Psoas muscle (tissue), 8 donors: Measurements from ENCODE around the gene FRS2. TPM values are rescaled to one million over a fixed set of nuclear protein-coding genes. Genes with fewer than 3 reads are reported as not detected.

Experiments
- ATAC-seq, 4 donors: fragments of 200-7000 bp; cut with Tn5 transposase; one replicate each; pipeline ENCODE4 v1.9.1; 2020; ENCODE audit warnings: moderate library complexity in 3 of 4, mild to moderate bottlenecking in 2 of 4
- DNase-seq, 2 donors: peaks; one replicate each; pipeline ENCODE4 v3.0.0-alpha.2; 2020
- H3K27ac ChIP-seq: fragments of 200-600 bp; one replicate; pipeline ENCODE4 v1.8.0; 2022
- H3K27me3 ChIP-seq, 3 donors: fragments of 200-600 bp in 1 of 3; one replicate each; pipeline versions ENCODE4 v1.6.1 to v1.8.0; 2013 to 2022; ENCODE audit warnings: low read length in 2 of 3, mild to moderate bottlenecking in 2 of 3, moderate library complexity in 1 of 3; ENCODE audit not compliant: insufficient read depth in 3 of 3
- H3K36me3 ChIP-seq, 2 donors: fragments of 200-600 bp in 1 of 2; one replicate each; pipeline versions ENCODE4 v1.6.1 to v1.8.0; 2013 to 2022; ENCODE audit warnings: low read depth in 1 of 2, mild to moderate bottlenecking in 1 of 2, moderate library complexity in 1 of 2; ENCODE audit not compliant: insufficient read depth in 1 of 2
- H3K4me1 ChIP-seq: fragments of 200-600 bp; one replicate; pipeline ENCODE4 v1.8.0; 2022
- H3K4me3 ChIP-seq: fragments of 200-600 bp; one replicate; pipeline ENCODE4 v1.8.0; 2022; ENCODE audit warnings: mild to moderate bottlenecking
- H3K9me3 ChIP-seq: fragments of 200-600 bp; one replicate; pipeline ENCODE4 v1.8.0; 2022
- WGBS, 3 donors: extraction: QIAGEN DNeasy Blood & Tissue Kit; methylation state at CpG; one replicate each; pipeline versions ENCODE4 v1.1.6 to v1.1.7; 2013; 5-methylcytosine and 5-hydroxymethylcytosine counted together
- intact Hi-C, 2 donors: fragments of 100-400 bp; cut with DNase I; formaldehyde crosslinking; loops; one replicate each; pipeline versions ENCODE4 v1.11.0 to v1.14.2; 2022
- polyA plus RNA-seq, 3 donors: library from polyadenylated mRNA; stranded (reverse); fragments of 200-250 nt; gene quantifications; one replicate each; pipeline ENCODE4 v1.2.3, GENCODE V29; 2013
- total RNA-seq, 4 donors: library from RNA; stranded (reverse); fragmentation: NEBNext Ultra II Directional in 2 of 4; extraction: Animal tissue kit (Norgen Biotek cat#: 25700) in 2 of 4; gene quantifications; one replicate each; pipeline versions ENCODE4 v1.2.1 to v1.2.4, GENCODE V29; 2021 to 2023
- TF ChIP-seq, protein P1 (sequence below): fragments of 200-600 bp; IDR thresholded peaks from one replicate; pipeline ENCODE4 v1.8.0; 2022; ENCODE audit warnings: antibody characterized with exemption
- donor health status: healthy with polysubstance abuse.
- donor health status: DM: no; HTN: no; CAD: no; lungs with moderate emphysema.
- donor health status: Bipolar disorder and iron deficiency.
- donor health status: healthy.
- donor health status: DM: yes; HTN: yes; CAD: no.
- donor health status: DM: no; HTN: no; CAD: no.
- donor health status: DM: no; HTN: no; CAD: no.
- donor health status: DM: yes; HTN: yes; CAD: no.

The FRS2 gene
- total and polyA plus RNA-seq, 7 donors, result 3.6 to 18.9 (median 13.1) TPM

DNA sequence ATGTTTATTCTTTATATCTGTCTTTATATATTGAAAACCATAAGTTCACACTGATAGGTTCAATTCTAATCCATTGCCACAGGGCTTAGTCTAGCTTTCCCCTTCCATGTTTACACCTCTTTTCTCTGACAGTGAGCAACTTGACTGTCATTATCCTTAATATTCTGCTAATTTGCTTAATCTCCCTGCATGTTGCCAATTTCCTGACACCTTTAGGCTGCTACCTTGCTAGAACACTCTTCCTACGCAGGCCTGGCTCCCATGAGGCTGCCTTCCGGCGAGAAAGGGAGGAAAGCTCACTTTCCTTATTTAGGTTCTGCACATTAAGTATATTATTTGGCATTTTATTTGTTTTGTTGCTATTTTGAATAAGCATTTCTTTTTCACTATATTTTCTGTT lies 12.8 kb upstream of the FRS2 start:
- H3K4me3 ChIP-seq, result no peak overlapping the region
- H3K36me3 ChIP-seq, result no peaks in the 10 kb centered on the region
- H3K27me3 ChIP-seq, result no peaks in the 10 kb centered on the region
- WGBS, 3 donors, result 60 to 90% (median 61%) methylated on average over 3 of the region's 3 CpGs
- no peaks in the 10 kb centered on the region for H3K9me3 ChIP-seq
- ATAC-seq (no peak), DNase-seq (no peak)
- H3K27ac ChIP-seq, result no peak overlapping the region
- intact Hi-C loops, result no loop called here
- TF ChIP-seq, protein P1, sequence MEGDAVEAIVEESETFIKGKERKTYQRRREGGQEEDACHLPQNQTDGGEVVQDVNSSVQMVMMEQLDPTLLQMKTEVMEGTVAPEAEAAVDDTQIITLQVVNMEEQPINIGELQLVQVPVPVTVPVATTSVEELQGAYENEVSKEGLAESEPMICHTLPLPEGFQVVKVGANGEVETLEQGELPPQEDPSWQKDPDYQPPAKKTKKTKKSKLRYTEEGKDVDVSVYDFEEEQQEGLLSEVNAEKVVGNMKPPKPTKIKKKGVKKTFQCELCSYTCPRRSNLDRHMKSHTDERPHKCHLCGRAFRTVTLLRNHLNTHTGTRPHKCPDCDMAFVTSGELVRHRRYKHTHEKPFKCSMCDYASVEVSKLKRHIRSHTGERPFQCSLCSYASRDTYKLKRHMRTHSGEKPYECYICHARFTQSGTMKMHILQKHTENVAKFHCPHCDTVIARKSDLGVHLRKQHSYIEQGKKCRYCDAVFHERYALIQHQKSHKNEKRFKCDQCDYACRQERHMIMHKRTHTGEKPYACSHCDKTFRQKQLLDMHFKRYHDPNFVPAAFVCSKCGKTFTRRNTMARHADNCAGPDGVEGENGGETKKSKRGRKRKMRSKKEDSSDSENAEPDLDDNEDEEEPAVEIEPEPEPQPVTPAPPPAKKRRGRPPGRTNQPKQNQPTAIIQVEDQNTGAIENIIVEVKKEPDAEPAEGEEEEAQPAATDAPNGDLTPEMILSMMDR, result no peak
- H3K4me1 ChIP-seq, result no peaks in the 10 kb centered on the region

DNA sequence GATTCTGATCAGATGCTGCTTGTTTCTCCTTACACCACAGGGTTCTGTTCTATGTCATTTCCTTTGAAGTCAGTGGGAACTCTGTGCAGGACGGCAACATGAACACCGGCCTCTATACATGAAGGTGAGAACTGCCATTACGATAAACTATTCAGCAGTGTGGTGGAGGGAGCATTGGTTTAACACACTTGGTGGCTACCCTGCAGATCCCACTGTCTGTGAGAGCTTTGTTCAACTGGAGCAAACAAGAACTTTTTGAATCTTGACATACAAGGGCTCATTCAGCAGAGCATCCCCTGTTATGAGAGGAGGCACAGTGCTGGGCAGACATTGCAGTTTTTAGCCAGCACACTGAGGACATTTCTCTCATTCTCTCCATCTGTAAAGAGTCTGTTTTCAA lies 10.7 kb upstream of the FRS2 start:
- H3K27me3 ChIP-seq, result no peaks in the 10 kb centered on the region
- H3K4me3 ChIP-seq, result no peak overlapping the region
- WGBS, 3 donors, result 72 to 80% (median 75%) methylated on average over 3 of the region's 3 CpGs
- H3K9me3 ChIP-seq, result no peaks in the 10 kb centered on the region
- H3K4me1 ChIP-seq, result no peaks in the 10 kb centered on the region
- H3K27ac ChIP-seq, result no peak overlapping the region
- DNase-seq, result no peak
- TF ChIP-seq, protein P1, result no peak
- intact Hi-C loops, result loop anchor here in 1 of 2 donors (2.0 kb wide), 1 partner anchor 25 kb away; no protein-coding TSS in a partner anchor
- no peaks in the 10 kb centered on the region for H3K36me3 ChIP-seq
- no peak for ATAC-seq

DNA sequence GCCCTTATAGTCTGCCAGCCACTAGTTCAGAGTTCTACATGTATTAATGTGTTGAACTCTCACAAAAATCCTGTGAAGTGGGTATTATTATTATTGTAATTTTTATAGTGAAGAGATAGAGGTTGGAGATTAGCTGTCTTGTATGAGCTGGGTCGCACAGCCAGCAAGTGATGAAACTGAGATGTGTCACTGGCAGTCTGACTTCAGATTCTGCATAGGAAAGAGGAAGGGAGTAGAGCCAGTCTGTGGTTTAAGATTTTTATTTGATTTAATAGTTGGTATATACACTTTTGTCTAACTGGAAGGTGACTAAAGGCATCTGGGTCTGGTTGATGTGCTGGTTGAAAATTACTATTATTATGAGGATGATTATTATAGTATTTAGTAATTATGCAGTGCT lies 5.8 kb upstream of the FRS2 start:
- TF ChIP-seq, protein P1, result no peak
- intact Hi-C loops, result no loop called here
- no peak for DNase-seq

DNA sequence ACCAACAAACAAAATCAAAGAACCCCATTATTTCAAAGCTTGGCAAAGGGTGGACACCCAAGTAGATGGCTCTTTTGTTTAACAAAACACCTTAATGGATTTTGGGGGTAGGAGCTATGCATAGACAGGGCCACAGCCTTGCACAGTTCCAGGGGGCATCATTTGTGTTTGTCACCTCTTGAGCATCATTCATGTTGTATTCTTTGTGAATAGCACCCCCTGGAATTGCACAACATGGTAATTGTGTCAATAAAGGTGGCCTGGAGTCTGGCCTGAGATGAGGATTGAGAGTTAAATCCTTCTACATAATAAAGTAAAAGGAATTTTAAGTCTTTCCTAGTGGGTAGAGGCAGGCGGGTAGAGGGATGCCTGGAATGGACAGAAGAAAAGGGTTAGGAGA lies 3.3 kb upstream of the FRS2 start:
- intact Hi-C loops, result loop anchor here in 1 of 2 donors (5.0 kb wide), 1 partner anchor 45 kb away; no protein-coding TSS in a partner anchor
- H3K27me3 ChIP-seq, result no peaks in the 10 kb centered on the region
- H3K4me1 ChIP-seq, result peaks cover 6% of the 10 kb centered on the region
- no peak for ATAC-seq
- H3K4me3 ChIP-seq, result no peak overlapping the region
- H3K36me3 ChIP-seq, result no peaks in the 10 kb centered on the region
- no peaks in the 10 kb centered on the region for H3K9me3 ChIP-seq
- TF ChIP-seq, protein P1, result no peak
- WGBS, 3 donors, result 85 to 89% (median 87%) methylated on average over 1 of the region's 1 CpG
- no peak for DNase-seq
- H3K27ac ChIP-seq, result no peak overlapping the region

More for the DNA sequence above, 5.8 kb upstream of the FRS2 start:
- no peaks in the 10 kb centered on the region for H3K27me3 ChIP-seq
- H3K9me3 ChIP-seq, result no peaks in the 10 kb centered on the region
- no peak for ATAC-seq
- H3K36me3 ChIP-seq, result no peaks in the 10 kb centered on the region
- no peak overlapping the region for H3K27ac ChIP-seq
- H3K4me3 ChIP-seq, result no peak overlapping the region
- 79 to 90% (median 85%) methylated on average over 1 of the region's 1 CpG for WGBS, 3 donors
- no peaks in the 10 kb centered on the region for H3K4me1 ChIP-seq

DNA sequence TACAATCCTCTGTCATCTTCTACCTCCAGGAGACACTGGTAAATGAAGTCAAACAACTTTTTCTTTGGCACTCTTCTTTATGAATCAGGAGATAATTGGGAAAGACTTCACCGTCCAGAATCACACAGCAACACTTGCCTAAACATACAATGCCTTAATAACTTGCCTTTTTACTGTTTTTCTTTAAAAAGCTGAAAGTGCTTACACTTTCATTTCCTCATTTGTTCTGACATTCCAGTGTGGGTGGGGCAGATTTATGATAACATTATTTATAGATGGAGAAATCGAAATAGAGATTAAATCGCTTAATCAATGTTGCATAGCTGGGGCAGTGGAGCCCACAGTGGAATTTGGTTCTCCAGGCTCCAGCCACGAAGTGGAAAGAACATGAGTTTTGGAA lies 2.8 kb upstream of the FRS2 start:
- peaks cover 9% of the 10 kb centered on the region for H3K4me1 ChIP-seq
- TF ChIP-seq, protein P1, result no peak
- H3K27ac ChIP-seq, result no peak overlapping the region
- intact Hi-C loops, result loop anchor here in 1 of 2 donors (5.0 kb wide), 1 partner anchor 45 kb away; no protein-coding TSS in a partner anchor
- WGBS, 3 donors, result 60 to 61% (median 60%) methylated on average over 4 of the region's 4 CpGs
- ATAC-seq (no peak), DNase-seq (no peak)
- H3K9me3 ChIP-seq, result no peaks in the 10 kb centered on the region
- no peaks in the 10 kb centered on the region for H3K27me3 ChIP-seq
- no peaks in the 10 kb centered on the region for H3K36me3 ChIP-seq
- H3K4me3 ChIP-seq, result no peak overlapping the region
